CD4-positive, alpha-beta T cell (primary cell): ENCODE results near the gene HDAC10. TPM values are rescaled to one million over a fixed set of nuclear protein-coding genes. Genes with fewer than 3 reads are reported as not detected.
A peak's percentile ranks its signal among the peaks of the same experiment; 100 is the strongest.

Experiments used
- ATAC-seq: fragments of 200-7000 bp; cut with Tn5 transposase; one replicate; pipeline ENCODE4 v1.10.0; 2022; ENCODE audit warnings: mild to moderate bottlenecking; ENCODE audit not compliant: poor library complexity
- CTCF ChIA-PET: fragments of 350-600 bp; sonication (Branson Sonifier 250); formaldehyde crosslinking; loops from one replicate; lab custom pipeline; 2021; ENCODE audit warnings: antibody characterized with exemption, inconsistent platforms; lab: Charles Lee
- POLR2A ChIA-PET: fragments of 350-600 bp; sonication (Branson Sonifier 250); formaldehyde crosslinking; loops from one replicate; lab custom pipeline; 2021; ENCODE audit warnings: antibody characterized with exemption, inconsistent platforms; lab: Charles Lee
- DNase-seq, 14 experiments: peaks; one replicate each; pipeline ENCODE4 v3.0.0-alpha.2; 2013 to 2020; ENCODE audit warnings: mixed read lengths in 2 of 14
- H3K27ac ChIP-seq, 2 donors: one replicate each; pipeline versions ENCODE4 v1.5.1 to v1.7.0; 2013; ENCODE audit warnings: low read length in 2 of 2, low read depth in 1 of 2, mild to moderate bottlenecking in 1 of 2
- H3K27me3 ChIP-seq, 2 experiments: 1 replicate in 1 of 2; 2 replicates in 1 of 2; pipeline versions ENCODE4 v1.6.1 to v1.7.0; 2013; ENCODE audit warnings: low read length in 2 of 2, control low read depth in 1 of 2, mild to moderate bottlenecking in 1 of 2, moderate library complexity in 1 of 2; ENCODE audit not compliant: insufficient read depth in 2 of 2, control insufficient read depth in 1 of 2
- H3K36me3 ChIP-seq: one replicate; pipeline ENCODE4 v1.6.1; 2013; ENCODE audit warnings: low read length, control low read depth; ENCODE audit not compliant: insufficient read depth
- H3K4me1 ChIP-seq: one replicate; pipeline ENCODE4 v1.6.1; 2013; ENCODE audit warnings: low read length, control low read depth; ENCODE audit not compliant: insufficient read depth
- H3K4me3 ChIP-seq: one replicate; pipeline ENCODE4 v1.5.1; 2013; ENCODE audit warnings: mild to moderate bottlenecking, low read length, moderate library complexity
- H3K9me3 ChIP-seq, 2 experiments: 1 replicate in 1 of 2; 2 replicates in 1 of 2; pipeline versions ENCODE4 v1.6.1 to v1.7.0; 2013; ENCODE audit warnings: low read length in 2 of 2, mild to moderate bottlenecking in 2 of 2, control low read depth in 1 of 2, moderate library complexity in 1 of 2; ENCODE audit not compliant: control insufficient read depth in 1 of 2, insufficient read depth in 1 of 2
- H3K27ac Mint-ChIP-seq: one replicate; pipeline ENCODE4 v1.8.0; 2020; ENCODE audit warnings: mixed read lengths
- H3K27me3 Mint-ChIP-seq: one replicate; pipeline ENCODE4 v1.8.0; 2021; ENCODE audit warnings: mixed read lengths
- H3K36me3 Mint-ChIP-seq: one replicate; pipeline ENCODE4 v1.8.0; 2021; ENCODE audit warnings: low read depth, mixed read lengths
- H3K4me1 Mint-ChIP-seq: one replicate; pipeline ENCODE4 v1.8.0; 2021; ENCODE audit warnings: low read depth, mixed read lengths
- H3K4me3 Mint-ChIP-seq: one replicate; pipeline ENCODE4 v1.8.0; 2020; ENCODE audit warnings: mild to moderate bottlenecking, mixed read lengths
- H3K9me3 Mint-ChIP-seq: one replicate; pipeline ENCODE4 v1.8.0; 2020; ENCODE audit warnings: mixed read lengths
- CTCF ChIP-seq: fragments of 200-600 bp; IDR thresholded peaks from one replicate; pipeline ENCODE4 v1.8.0; 2022; ENCODE audit warnings: antibody characterized with exemption, mild to moderate bottlenecking
- intact Hi-C, 2 experiments: fragments of 100-400 bp; cut with DNase I in 1 of 2; cut with micrococcal nuclease in 1 of 2; formaldehyde crosslinking; loops; one replicate each; pipeline versions ENCODE4 v1.15.1 to v1.9.0; 2023 to 2025; cut with DNase I, micrococcal nuclease
- total RNA-seq, 174 experiments: library from RNA in 2 of 174; stranded (reverse) in 2 of 174; gene quantifications; one replicate each; pipeline ENCODE4 v1.2.3 and lab custom pipeline; 2021 to 2026

HDAC10 gene
- total RNA-seq, 2 experiments from 2014 or later, result 87.3 to 88.7 TPM

GRCh38 chr22:50244420-50245213 lies 6.4 kb downstream of the HDAC10 start, which contains the start of gene TUBGCP6:
Gene TUBGCP6 (minus strand): TSS chr22:50245023. CDS start chr22:50244459, 564 bp downstream.
- POLR2A ChIA-PET, result interaction anchor here (0.7 to 3.8 kb wide), 11 partner anchors 33 to 376 kb away, joined by 3 to 31 read pairs (median 6); partner anchors contain the start of genes DENND6B and SCO2
- H3K27ac Mint-ChIP-seq, result peak within 1 kb of the TSS; percentile 89
- intact Hi-C loops, result loop anchor here in 1 of 2 experiments (1.0 to 5.0 kb wide), 3 partner anchors 57 to 264 kb away; partner anchors contain the start of genes NCAPH2, PPP6R2 and TRABD

GRCh38 chr22:50243685-50244419 lies 7.2 kb downstream of the HDAC10 start:
- Mint-ChIP-seq H3K27me3 (no peaks in the 10 kb centered on the region), H3K4me3 (peak overlapping the region; percentile 99), H3K4me1 (peaks cover 47% of the 10 kb centered on the region), H3K36me3 (peaks cover 46% of the 10 kb centered on the region), H3K9me3 (no peaks in the 10 kb centered on the region), H3K27ac (peak overlapping the region; percentile 89)
- TF ChIP-seq CTCF, result no peak
- H3K27ac ChIP-seq, result peak overlapping the region; percentile 98
- DNase-seq (peak in 1 of 14 experiments; percentile 37), ATAC-seq (no peak)
- ChIA-PET POLR2A (interaction anchor here (0.7 to 3.8 kb wide), 11 partner anchors 33 to 377 kb away, joined by 3 to 31 read pairs (median 6); partner anchors contain the start of genes DENND6B and SCO2), CTCF (interaction anchor here (1.4 to 3.1 kb wide), 4 partner anchors 33 to 319 kb away, joined by 3 to 16 read pairs (median 4); partner anchors contain the start of genes SCO2 and SYCE3)
- no peaks in the 10 kb centered on the region for H3K9me3 ChIP-seq
- no peaks in the 10 kb centered on the region for H3K27me3 ChIP-seq
- intact Hi-C loops, result loop anchor here in 1 of 2 experiments (5.0 kb wide), 1 partner anchor 57 kb away; the partner anchor contains the start of gene TRABD
- peak overlapping the region; percentile 100 for H3K4me3 ChIP-seq
- peaks cover 43% of the 10 kb centered on the region for H3K36me3 ChIP-seq
- H3K4me1 ChIP-seq, result peaks cover 86% of the 10 kb centered on the region

More at GRCh38 chr22:50244420-50245213, 6.4 kb downstream of the HDAC10 start, which contains the start of gene TUBGCP6:
- Mint-ChIP-seq H3K27me3 (no peaks in the 10 kb centered on the region), H3K36me3 (peaks cover 43% of the 10 kb centered on the region), H3K4me3 (peak within 1 kb of the TSS; percentile 99), H3K4me1 (peaks cover 47% of the 10 kb centered on the region), H3K9me3 (no peaks in the 10 kb centered on the region)
- ATAC-seq, result peak; percentile 73
- Histone ChIP-seq H3K36me3 (peaks cover 38% of the 10 kb centered on the region), H3K9me3 (no peaks in the 10 kb centered on the region), H3K4me3 (peak within 1 kb of the TSS; percentile 100), H3K27ac (peak within 1 kb of the TSS; percentile 98), H3K27me3 (no peaks in the 10 kb centered on the region), H3K4me1 (peaks cover 92% of the 10 kb centered on the region)
- CTCF ChIA-PET, result interaction anchor here (1.4 to 3.1 kb wide), 4 partner anchors 32 to 318 kb away, joined by 3 to 16 read pairs (median 4); partner anchors contain the start of genes SCO2 and SYCE3
- peak; percentile 76 to 97 (median 90) for DNase-seq
- peak; percentile 33 for TF ChIP-seq CTCF
